Hepatocyte (in vitro differentiated cells): ENCODE data around the gene PCDHB13.

Experiments
- CTCF ChIP-seq: fragments of 200-600 bp; sonication (generic); IDR thresholded peaks from 2 replicates; pipeline ENCODE4 v1.5.1; 2016; ENCODE audit warnings: antibody characterized with exemption, mild to moderate bottlenecking; ENCODE audit not compliant: poor library complexity
- EZH2phosphoT487 ChIP-seq: fragments of 200-600 bp; sonication (generic); IDR thresholded peaks from one replicate; pipeline ENCODE4 v1.6.1; 2018; ENCODE audit warnings: antibody characterized with exemption, mild to moderate bottlenecking, low read depth, moderate library complexity; ENCODE audit not compliant: unreplicated experiment, severe bottlenecking

GRCh38 chr5:141245250-141245717 lies 31.6 kb downstream of the PCDHB13 start, which contains the start of gene PCDHB15:
- peak; percentile 20 for TF ChIP-seq CTCF
- no peak for TF ChIP-seq EZH2phosphoT487
